CD14-positive monocyte (primary cell): ENCODE results near the gene SMG6. TPM values are rescaled to one million over a fixed set of nuclear protein-coding genes. Genes with fewer than 3 reads are reported as not detected.
A peak's percentile ranks its signal among the peaks of the same experiment; 100 is the strongest.

Source experiments
- DNase-seq, 3 donors: peaks; one replicate each; pipeline ENCODE4 v3.0.0-alpha.2; 2011 to 2022
- H2AFZ ChIP-seq: 2 replicates; pipeline ENCODE4 v1.6.0; 2012; ENCODE audit warnings: mild to moderate bottlenecking, low read depth, low read length, inconsistent platforms; ENCODE audit not compliant: insufficient read depth, poor library complexity, severe bottlenecking
- H3K27ac ChIP-seq, 2 donors: 1 replicate in 1 of 2; 2 replicates in 1 of 2; pipeline ENCODE4 v1.5.1; 2012 to 2013; ENCODE audit warnings: low read length in 2 of 2, control low read depth in 1 of 2, inconsistent platforms in 1 of 2, low read depth in 1 of 2, mild to moderate bottlenecking in 1 of 2
- H3K27me3 ChIP-seq, 2 donors: one replicate each; pipeline versions ENCODE4 v1.6.0 to v1.6.1; 2011 to 2013; ENCODE audit warnings: low read length in 2 of 2; ENCODE audit not compliant: control insufficient read depth in 2 of 2, insufficient read depth in 2 of 2
- H3K36me3 ChIP-seq, 2 donors: replicated peaks in 1 of 2; 1 replicate in 1 of 2; 2 replicates in 1 of 2; pipeline versions ENCODE4 v1.5.1 to v1.6.1; 2012 to 2013; ENCODE audit warnings: low read length in 2 of 2, control low read depth in 1 of 2, inconsistent platforms in 1 of 2, mild to moderate bottlenecking in 1 of 2; ENCODE audit not compliant: insufficient read depth in 2 of 2, control insufficient read depth in 1 of 2
- H3K4me1 ChIP-seq, 2 donors: 1 replicate in 1 of 2; 2 replicates in 1 of 2; pipeline versions ENCODE4 v1.5.1 to v1.6.1; 2012 to 2013; ENCODE audit warnings: low read length in 2 of 2, control low read depth in 1 of 2, inconsistent platforms in 1 of 2, mild to moderate bottlenecking in 1 of 2, moderate library complexity in 1 of 2; ENCODE audit not compliant: insufficient read depth in 2 of 2, control insufficient read depth in 1 of 2
- H3K4me2 ChIP-seq: replicated peaks from 2 replicates; pipeline ENCODE3; 2012; ENCODE audit warnings: low read length, moderate library complexity, mild to moderate bottlenecking; ENCODE audit not compliant: poor library complexity, severe bottlenecking; ENCODE audit errors: extremely low read depth
- H3K4me3 ChIP-seq, 3 experiments: fragments of 200-600 bp in 1 of 3; sonication (generic) in 1 of 3; replicated peaks in 1 of 3; 1 replicate in 2 of 3; 2 replicates in 1 of 3; pipeline ENCODE4 v1.5.1; 2011 to 2013; ENCODE audit warnings: low read length in 3 of 3, mild to moderate bottlenecking in 3 of 3, control low read depth in 2 of 3, low read depth in 2 of 3, inconsistent platforms in 1 of 3, moderate library complexity in 1 of 3
- H3K79me2 ChIP-seq: 2 replicates; pipeline ENCODE4 v1.6.0; 2012; ENCODE audit warnings: mild to moderate bottlenecking, control low read depth, inconsistent platforms, low read length, moderate library complexity; ENCODE audit not compliant: insufficient read depth
- H3K9ac ChIP-seq: 2 replicates; pipeline ENCODE4 v1.6.0; 2017; ENCODE audit warnings: low read length, mild to moderate bottlenecking; ENCODE audit not compliant: insufficient read depth, poor library complexity, severe bottlenecking
- H3K9me3 ChIP-seq, 2 donors: replicated peaks in 1 of 2; 1 replicate in 1 of 2; 2 replicates in 1 of 2; pipeline versions ENCODE4 v1.5.1 to v1.6.1; 2012 to 2013; ENCODE audit warnings: low read length in 2 of 2, control low read depth in 1 of 2; ENCODE audit not compliant: control insufficient read depth in 1 of 2, insufficient read depth in 1 of 2
- H4K20me1 ChIP-seq: 2 replicates; pipeline ENCODE4 v1.6.0; 2012; ENCODE audit warnings: mild to moderate bottlenecking, low read length, control low read depth, moderate library complexity; ENCODE audit not compliant: insufficient read depth
- H3K27ac Mint-ChIP-seq, 7 donors: one replicate each; pipeline ENCODE4 v1.8.0; 2020; ENCODE audit warnings: mild to moderate bottlenecking in 7 of 7, mixed read lengths in 7 of 7, moderate library complexity in 6 of 7, inconsistent platforms in 2 of 7
- H3K27me3 Mint-ChIP-seq, 3 donors: one replicate each; pipeline ENCODE4 v1.8.0; 2021 to 2022; ENCODE audit warnings: low read depth in 3 of 3, mild to moderate bottlenecking in 3 of 3, mixed read lengths in 3 of 3, moderate library complexity in 3 of 3, inconsistent platforms in 1 of 3
- H3K36me3 Mint-ChIP-seq, 2 donors: one replicate each; pipeline ENCODE4 v1.8.0; 2020; ENCODE audit warnings: mixed read lengths in 2 of 2, inconsistent platforms in 1 of 2, mild to moderate bottlenecking in 1 of 2
- H3K4me1 Mint-ChIP-seq: one replicate; pipeline ENCODE4 v1.8.0; 2020; ENCODE audit warnings: mild to moderate bottlenecking, mixed read lengths
- H3K4me3 Mint-ChIP-seq, 2 donors: one replicate each; pipeline ENCODE4 v1.8.0; 2020; ENCODE audit warnings: mild to moderate bottlenecking in 2 of 2, mixed read lengths in 2 of 2, moderate library complexity in 1 of 2
- H3K9me3 Mint-ChIP-seq, 7 donors: one replicate each; pipeline ENCODE4 v1.8.0; 2020 to 2022; ENCODE audit warnings: mixed read lengths in 7 of 7, mild to moderate bottlenecking in 6 of 7, moderate library complexity in 6 of 7, inconsistent platforms in 2 of 7
- CTCF ChIP-seq: fragments of 200-600 bp; IDR thresholded peaks from one replicate; pipeline ENCODE4 v1.8.0; 2022; ENCODE audit warnings: antibody characterized with exemption, mild to moderate bottlenecking
- WGBS: methylation state at CpG from one replicate; pipeline ENCODE4 v1.1.5; 2013; ENCODE audit warnings: missing lambda C conversion rate; ENCODE audit not compliant: insufficient coverage; 5-methylcytosine and 5-hydroxymethylcytosine counted together
- intact Hi-C, 2 donors: fragments of 100-400 bp; cut with micrococcal nuclease; formaldehyde crosslinking; loops; one replicate each; pipeline versions ENCODE4 v1.15.0 to v1.15.1; 2023
- polyA plus RNA-seq, 3 donors: library from polyadenylated mRNA; depleted of rRNA in 1 of 3; unstranded in 2 of 3; stranded (reverse) in 1 of 3; fragments of 300-500 nt in 2 of 3; fragments of >200 nt in 1 of 3; fragmentation: Illumina TruSeq in 2 of 3; gene quantifications; 1 replicate in 2 of 3; 2 replicates in 1 of 3; pipeline ENCODE4 v1.2.3, GENCODE V29; 2012 to 2021

Gene SMG6
- polyA plus RNA-seq, 3 donors, result 0.67 to 7.1 (median 1.1) TPM

DNA sequence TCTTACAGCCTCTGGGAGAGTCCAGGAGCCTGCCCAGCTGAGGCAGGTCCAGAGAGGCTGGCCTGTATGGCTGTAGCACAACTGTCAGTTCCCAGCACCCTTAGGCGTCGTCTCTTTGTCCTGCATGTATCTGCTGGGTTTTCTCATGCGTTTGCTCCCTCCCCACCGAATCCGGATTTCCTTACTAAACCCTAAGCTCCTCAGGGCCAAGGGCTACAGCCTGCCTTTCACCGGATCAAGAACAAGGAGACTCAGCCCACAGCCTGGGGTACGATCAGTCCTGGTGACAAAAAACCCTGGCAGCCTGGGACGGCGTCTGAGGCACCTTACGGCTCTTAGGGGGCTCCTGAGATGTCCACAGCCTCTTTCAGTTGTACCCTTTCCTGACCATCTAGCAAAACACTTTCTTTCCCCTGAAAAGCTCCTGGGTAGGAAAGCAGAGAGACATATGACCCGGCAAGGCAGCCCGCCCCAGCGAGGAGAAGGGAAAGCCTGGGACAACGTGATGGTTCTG lies 236.5 kb downstream of the SMG6 start:
- Histone ChIP-seq H3K27me3 (no peaks in the 10 kb centered on the region), H3K9ac (no peak overlapping the region), H3K4me2 (no peak overlapping the region), H3K36me3 (peaks cover 13 to 61% of the 10 kb centered on the region in 2 donors), H4K20me1 (no peaks in the 10 kb centered on the region), H3K4me3 (no peak overlapping the region), H3K79me2 (no peaks in the 10 kb centered on the region), H3K27ac (no peak overlapping the region), H3K4me1 (peaks cover 15 to 20% of the 10 kb centered on the region in 2 donors), H3K9me3 (no peaks in the 10 kb centered on the region), H2AFZ (no peak overlapping the region)
- H3K4me3 Mint-ChIP-seq, result no peak overlapping the region
- H3K4me1 Mint-ChIP-seq, result peaks cover 34% of the 10 kb centered on the region
- peaks cover 0 to 8% (median 2%) of the 10 kb centered on the region in 3 donors for H3K27me3 Mint-ChIP-seq
- 89% methylated on average over 14 of the region's 14 CpGs for WGBS
- peaks cover 0 to 4% (median 0%) of the 10 kb centered on the region in 7 donors for H3K9me3 Mint-ChIP-seq
- peaks cover 84 to 87% of the 10 kb centered on the region in 2 donors for H3K36me3 Mint-ChIP-seq
- intact Hi-C loops, result no loop called here
- no peak for DNase-seq
- TF ChIP-seq CTCF, result no peak
- no peak overlapping the region for H3K27ac Mint-ChIP-seq

GRCh38 chr17:2065949-2066400 lies 237.6 kb downstream of the SMG6 start:
- intact Hi-C loops, result no loop called here
- H3K27ac Mint-ChIP-seq, result peak overlapping the region in 1 of 7 donors; percentile 69
- peaks cover 23% of the 10 kb centered on the region for H3K4me1 Mint-ChIP-seq
- no peak overlapping the region for H2AFZ ChIP-seq
- peaks cover 17 to 72% of the 10 kb centered on the region in 2 donors for H3K36me3 ChIP-seq
- no peaks in the 10 kb centered on the region for H3K79me2 ChIP-seq
- H3K9me3 Mint-ChIP-seq, result no peaks in the 10 kb centered on the region
- peaks cover 83 to 87% of the 10 kb centered on the region in 2 donors for H3K36me3 Mint-ChIP-seq
- no peak overlapping the region for H3K4me3 ChIP-seq
- 95% methylated on average over 4 of the region's 10 CpGs for whole genome bisulfite sequencing
- H3K4me2 ChIP-seq, result no peak overlapping the region
- no peaks in the 10 kb centered on the region for H3K9me3 ChIP-seq
- H3K27ac ChIP-seq, result no peak overlapping the region
- no peak overlapping the region for H3K4me3 Mint-ChIP-seq
- H3K4me1 ChIP-seq, result peaks cover 5 to 9% of the 10 kb centered on the region in 2 donors
- H3K27me3 ChIP-seq, result no peaks in the 10 kb centered on the region
- no peaks in the 10 kb centered on the region for H4K20me1 ChIP-seq
- no peak overlapping the region for H3K9ac ChIP-seq
- TF ChIP-seq CTCF, result no peak
- no peak for DNase-seq
- H3K27me3 Mint-ChIP-seq, result peaks cover 2 to 7% (median 5%) of the 10 kb centered on the region in 3 donors
